Transverse colon (tissue), 4 donors: Measurements from ENCODE around the gene SCN5A.

Experiments used
- CTCF ChIP-seq, 5 experiments: fragments of 200-600 bp in 3 of 5; fragments of 450-650 bp in 2 of 5; sonication (generic) in 3 of 5; IDR thresholded peaks; 1 replicate in 2 of 5; 2 replicates in 3 of 5; pipeline ENCODE4 v1.5.1; 2016 to 2017; ENCODE audit warnings: antibody characterized with exemption in 5 of 5, inconsistent platforms in 3 of 5, mild to moderate bottlenecking in 2 of 5, moderate library complexity in 1 of 5
- EP300 ChIP-seq: sonication (generic); formaldehyde crosslinking; IDR thresholded peaks from one replicate; pipeline ENCODE4 v1.6.1; 2017; ENCODE audit warnings: antibody characterized with exemption, low read depth
- POLR2A ChIP-seq: fragments of 450-650 bp; IDR thresholded peaks from one replicate; pipeline ENCODE4 v1.6.1; 2016; ENCODE audit warnings: antibody characterized with exemption, mild to moderate bottlenecking, moderate library complexity
- POLR2AphosphoS5 ChIP-seq, 3 donors: sonication (generic); formaldehyde crosslinking; IDR thresholded peaks; one replicate each; pipeline ENCODE4 v1.6.1; 2016; ENCODE audit warnings: antibody characterized with exemption in 3 of 3

- no peak for TF ChIP-seq CTCF (IDR thresholded peaks at IDR 0.05)
- TF ChIP-seq EP300 = no peak
- no peak for TF ChIP-seq POLR2AphosphoS5 (IDR thresholded peaks at IDR 0.05)
- TF ChIP-seq POLR2A = no peak
Measured at GRCh38 chr3:38560284-38560683, 89.2 kb downstream of the SCN5A start.
